Activated CD8-positive, alpha-beta memory T cell treated with anti-CD3 and anti-CD28 coated beads, Interleukin-2, amount 50 U/mL, for 1 hour (primary cell): ENCODE results near the gene THADA.

Source experiments
- DNase-seq: peaks from one replicate; pipeline ENCODE4 v3.0.0-alpha.2; 2020; ENCODE audit errors: extremely low read depth

The THADA gene

GRCh38 chr2:43225093-43225787 lies 370.6 kb downstream of the THADA start:
- no peak for DNase-seq

- no peak for DNase-seq
These were observed 371.2 kb downstream of the THADA start for GRCh38 chr2:43224571-43225092.

GRCh38 chr2:43224131-43224570 lies 371.7 kb downstream of the THADA start:
- DNase-seq: no peak

- no peak for DNase-seq
These were observed 372.3 kb downstream of the THADA start for GRCh38 chr2:43223521-43224001.

GRCh38 chr2:43222475-43223309 lies 373.1 kb downstream of the THADA start:
- no peak for DNase-seq

GRCh38 chr2:43221763-43222474 lies 373.9 kb downstream of the THADA start:
- no peak for DNase-seq

- no peak for DNase-seq
These were observed 374.6 kb downstream of the THADA start for GRCh38 chr2:43221124-43221762.

GRCh38 chr2:43220760-43221123 lies 375.1 kb downstream of the THADA start:
- no peak for DNase-seq

GRCh38 chr2:43220229-43220751 lies 375.5 kb downstream of the THADA start:
- no peak for DNase-seq

- DNase-seq: peak; percentile 65
These were observed 376.2 kb downstream of the THADA start for GRCh38 chr2:43219383-43220228.

- peak; percentile 80 for DNase-seq
These were observed 377.0 kb downstream of the THADA start for GRCh38 chr2:43218702-43219382.

- no peak for DNase-seq
These were observed 377.6 kb downstream of the THADA start for GRCh38 chr2:43218155-43218701.

GRCh38 chr2:43217228-43218154 lies 378.3 kb downstream of the THADA start:
- DNase-seq: no peak

- DNase-seq: no peak
These were observed 379.2 kb downstream of the THADA start for GRCh38 chr2:43216629-43217028.

GRCh38 chr2:43215673-43216255 lies 380.1 kb downstream of the THADA start:
- no peak for DNase-seq

GRCh38 chr2:43214253-43214652 lies 381.6 kb downstream of the THADA start:
- DNase-seq: no peak

- no peak for DNase-seq
These were observed 382.9 kb downstream of the THADA start for GRCh38 chr2:43212931-43213330.

GRCh38 chr2:43212216-43212835 lies 383.5 kb downstream of the THADA start:
- no peak for DNase-seq
